NAMALWA (cell line): Measurements from ENCODE around the gene KIAA0825.
"Not testable (repeated sequence)": the region's sequence is repeated elsewhere in the genome, so short reads cannot be mapped to it uniquely, and the experiment has no call there.

ENCODE experiments used
- DNase-seq: peaks from one replicate; pipeline ENCODE4 v3.0.0-alpha.2; 2015; ENCODE audit warnings: low spot score

Gene KIAA0825

GRCh38 chr5:94174748-94175411 lies 443.5 kb downstream of the KIAA0825 start:
- no peak for DNase-seq

- DNase-seq: no peak
Observed at GRCh38 chr5:94173100-94173499, 445.3 kb downstream of the KIAA0825 start.

- DNase-seq: not testable (repeated sequence)
Observed at GRCh38 chr5:94171070-94171469, 447.3 kb downstream of the KIAA0825 start.

- DNase-seq: not testable (repeated sequence)
Observed at GRCh38 chr5:94170158-94170557, 448.2 kb downstream of the KIAA0825 start.

- no peak for DNase-seq
Observed at GRCh38 chr5:94168151-94168550, 450.3 kb downstream of the KIAA0825 start.

GRCh38 chr5:94161801-94162200 lies 456.6 kb downstream of the KIAA0825 start:
- no peak for DNase-seq

GRCh38 chr5:94159144-94159543 lies 459.3 kb downstream of the KIAA0825 start:
- peak; percentile 15 for DNase-seq

- DNase-seq: no peak
Observed at GRCh38 chr5:94157704-94158539, 460.5 kb downstream of the KIAA0825 start.

GRCh38 chr5:94154672-94155071 lies 463.7 kb downstream of the KIAA0825 start:
- DNase-seq: no peak

- no peak for DNase-seq
Observed at GRCh38 chr5:94153736-94154450, 464.5 kb downstream of the KIAA0825 start.

GRCh38 chr5:94143621-94144020 lies 474.8 kb downstream of the KIAA0825 start:
- DNase-seq: not testable (repeated sequence)

GRCh38 chr5:94140300-94140699 lies 478.1 kb downstream of the KIAA0825 start:
- DNase-seq: no peak

GRCh38 chr5:94130077-94130476 lies 488.3 kb downstream of the KIAA0825 start:
- no peak for DNase-seq

- no peak for DNase-seq
Observed at GRCh38 chr5:94125107-94125506, 493.3 kb downstream of the KIAA0825 start.

GRCh38 chr5:94116317-94116716 lies 502.1 kb downstream of the KIAA0825 start:
- DNase-seq: not testable (repeated sequence)

- DNase-seq: no peak
Observed at GRCh38 chr5:94113087-94113486, 505.3 kb downstream of the KIAA0825 start.

GRCh38 chr5:94111209-94112004 lies 507.0 kb downstream of the KIAA0825 start:
- DNase-seq: peak; percentile 97

GRCh38 chr5:94103514-94104245 lies 514.7 kb downstream of the KIAA0825 start:
- DNase-seq: no peak
